Activated CD8-positive, alpha-beta memory T cell treated with anti-CD3 and anti-CD28 coated beads, Interleukin-2, amount 50 U/mL, for 1 hour (primary cell): ENCODE results near the gene NOX1.
"Not testable (repeated sequence)": the region's sequence is repeated elsewhere in the genome, so short reads cannot be mapped to it uniquely, and the experiment has no call there.

Experiments
- DNase-seq: peaks from one replicate; pipeline ENCODE4 v3.0.0-alpha.2; 2020; ENCODE audit errors: extremely low read depth

Gene NOX1

GRCh38 chrX:100819837-100820666, 54.1 kb downstream of the NOX1 start, which contains the start of gene CSTF2:
Gene CSTF2 (plus strand): TSS chrX:100820391. CDS start chrX:100820417, 26 bp downstream.
- DNase-seq = peak; percentile 49

- DNase-seq = no peak
These were observed 54.7 kb downstream of the NOX1 start for GRCh38 chrX:100819534-100819836.

- DNase-seq = no peak
These were observed 56.8 kb downstream of the NOX1 start for GRCh38 chrX:100817340-100817739.

- DNase-seq = no peak
These were observed 61.7 kb downstream of the NOX1 start for GRCh38 chrX:100812216-100813158.

- DNase-seq = not testable (repeated sequence)
These were observed 65.9 kb downstream of the NOX1 start for GRCh38 chrX:100808265-100808664.

GRCh38 chrX:100804780-100805179, 69.4 kb downstream of the NOX1 start:
- DNase-seq = no peak

GRCh38 chrX:100802843-100803242, 71.3 kb downstream of the NOX1 start:
- DNase-seq = no peak

- DNase-seq = no peak
These were observed 75.5 kb downstream of the NOX1 start for GRCh38 chrX:100798484-100799214.

GRCh38 chrX:100797359-100797758, 76.8 kb downstream of the NOX1 start:
- DNase-seq = no peak

GRCh38 chrX:100796371-100796770, 77.8 kb downstream of the NOX1 start:
- not testable (repeated sequence) for DNase-seq
